Type B pancreatic cell (in vitro differentiated cells): Measurements from ENCODE around the gene MINDY2. TPM values are rescaled to one million over a fixed set of nuclear protein-coding genes. Genes with fewer than 3 reads are reported as not detected.
"Not testable (repeated sequence)": the region's sequence is repeated elsewhere in the genome, so short reads cannot be mapped to it uniquely, and the experiment has no call there.

ENCODE experiments used
- DNase-seq: peaks from one replicate; pipeline ENCODE4 v3.0.0; 2021; ENCODE audit warnings: mixed read lengths; ENCODE audit not compliant: unreplicated experiment; ENCODE audit errors: extremely low spot score
- H3K27ac Mint-ChIP-seq: 2 replicates; pipeline ENCODE4 v1.8.0; 2021; ENCODE audit warnings: mild to moderate bottlenecking, mixed read lengths
- H3K27me3 Mint-ChIP-seq: 2 replicates; pipeline ENCODE4 v1.8.0; 2021; ENCODE audit warnings: mixed read lengths
- H3K36me3 Mint-ChIP-seq: 2 replicates; pipeline ENCODE4 v1.8.0; 2021; ENCODE audit warnings: mixed read lengths
- H3K4me1 Mint-ChIP-seq: one replicate; pipeline ENCODE4 v1.8.0; 2021; ENCODE audit warnings: mixed read lengths; ENCODE audit not compliant: unreplicated experiment
- H3K4me3 Mint-ChIP-seq: 2 replicates; pipeline ENCODE4 v1.8.0; 2021; ENCODE audit warnings: mild to moderate bottlenecking, mixed read lengths
- H3K9me3 Mint-ChIP-seq: 2 replicates; pipeline ENCODE4 v1.8.0; 2021; ENCODE audit warnings: mixed read lengths
- total RNA-seq: library from RNA; stranded (reverse); gene quantifications from 2 replicates; pipeline ENCODE4 v1.2.1, GENCODE V29; 2021; ENCODE audit warnings: low replicate concordance
- TF ChIP-seq, protein P1 (sequence below): fragments of 200-600 bp; sonication (generic); conservative IDR thresholded peaks from 2 replicates; pipeline ENCODE4 v1.5.0; 2021; ENCODE audit warnings: antibody characterized with exemption, mild to moderate bottlenecking

MINDY2 gene
- total RNA-seq, 1 donor from 2014 or later, result 39.8 TPM

DNA sequence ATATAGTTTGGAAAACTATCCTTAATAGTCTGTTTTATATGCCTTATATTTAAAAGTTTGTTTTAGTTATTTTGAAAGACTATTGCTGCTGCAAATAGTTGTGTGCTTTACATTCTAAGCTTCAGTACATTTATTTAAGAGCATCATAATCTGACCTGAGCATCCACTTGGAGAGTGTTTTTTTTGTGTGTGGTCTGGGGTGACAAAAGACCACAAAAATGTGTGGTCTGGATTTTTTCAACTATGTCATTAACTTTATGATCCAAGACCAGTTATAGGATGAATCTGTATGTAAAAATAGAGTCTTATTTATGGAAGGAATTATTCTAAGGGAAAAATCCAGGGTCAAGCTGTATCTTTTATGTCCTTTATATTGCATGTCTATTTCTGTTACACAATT is 85.0 kb downstream of the MINDY2 start:
- peaks cover 9% of the 10 kb centered on the region for H3K36me3 Mint-ChIP-seq
- H3K4me1 Mint-ChIP-seq, result peaks cover 7% of the 10 kb centered on the region
- H3K27ac Mint-ChIP-seq, result no peak overlapping the region
- H3K27me3 Mint-ChIP-seq, result no peaks in the 10 kb centered on the region
- no peaks in the 10 kb centered on the region for H3K9me3 Mint-ChIP-seq
- no peak for DNase-seq
- TF ChIP-seq, protein P1, sequence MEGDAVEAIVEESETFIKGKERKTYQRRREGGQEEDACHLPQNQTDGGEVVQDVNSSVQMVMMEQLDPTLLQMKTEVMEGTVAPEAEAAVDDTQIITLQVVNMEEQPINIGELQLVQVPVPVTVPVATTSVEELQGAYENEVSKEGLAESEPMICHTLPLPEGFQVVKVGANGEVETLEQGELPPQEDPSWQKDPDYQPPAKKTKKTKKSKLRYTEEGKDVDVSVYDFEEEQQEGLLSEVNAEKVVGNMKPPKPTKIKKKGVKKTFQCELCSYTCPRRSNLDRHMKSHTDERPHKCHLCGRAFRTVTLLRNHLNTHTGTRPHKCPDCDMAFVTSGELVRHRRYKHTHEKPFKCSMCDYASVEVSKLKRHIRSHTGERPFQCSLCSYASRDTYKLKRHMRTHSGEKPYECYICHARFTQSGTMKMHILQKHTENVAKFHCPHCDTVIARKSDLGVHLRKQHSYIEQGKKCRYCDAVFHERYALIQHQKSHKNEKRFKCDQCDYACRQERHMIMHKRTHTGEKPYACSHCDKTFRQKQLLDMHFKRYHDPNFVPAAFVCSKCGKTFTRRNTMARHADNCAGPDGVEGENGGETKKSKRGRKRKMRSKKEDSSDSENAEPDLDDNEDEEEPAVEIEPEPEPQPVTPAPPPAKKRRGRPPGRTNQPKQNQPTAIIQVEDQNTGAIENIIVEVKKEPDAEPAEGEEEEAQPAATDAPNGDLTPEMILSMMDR, result no peak
- no peak overlapping the region for H3K4me3 Mint-ChIP-seq

DNA sequence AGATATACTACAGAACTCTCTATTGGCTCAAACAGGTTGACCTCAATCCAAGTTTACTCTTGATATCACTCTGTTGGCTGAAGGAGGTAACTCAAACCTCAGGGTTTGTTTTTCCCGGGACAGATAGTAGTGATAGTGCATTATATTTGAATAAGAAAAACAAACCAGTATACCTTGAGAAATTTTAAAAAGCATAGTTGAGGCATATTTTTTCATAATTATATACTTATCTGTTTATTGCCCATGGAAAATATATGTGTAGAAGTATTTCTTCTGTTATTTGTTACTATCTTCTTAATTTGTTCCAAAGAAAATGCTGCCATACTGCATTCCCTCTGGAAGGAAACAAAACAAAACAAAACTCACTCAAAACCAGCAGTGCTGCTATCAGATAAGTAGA is 85.5 kb downstream of the MINDY2 start:
- not testable (repeated sequence) for H3K27ac Mint-ChIP-seq, H3K27me3 Mint-ChIP-seq, H3K4me1 Mint-ChIP-seq, H3K9me3 Mint-ChIP-seq, H3K4me3 Mint-ChIP-seq, H3K36me3 Mint-ChIP-seq, DNase-seq

DNA sequence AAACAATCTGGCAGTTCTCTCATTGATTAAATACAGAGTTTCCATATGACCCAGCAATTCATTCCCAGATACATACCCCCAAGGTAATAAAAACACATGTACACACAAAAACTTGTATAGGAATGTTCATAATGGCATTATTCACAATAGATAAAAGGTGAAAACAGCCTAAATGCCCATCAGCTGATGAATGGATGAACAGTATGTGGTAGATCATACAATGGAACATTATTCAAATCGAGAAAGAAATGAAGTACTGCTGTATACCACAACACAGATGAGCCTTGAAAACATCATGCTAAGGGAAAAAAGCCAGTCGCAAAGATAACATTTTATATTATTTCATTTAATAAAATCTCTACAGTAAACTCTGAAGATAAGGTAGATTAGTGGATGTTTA is 91.2 kb downstream of the MINDY2 start:
- H3K27me3 Mint-ChIP-seq, result peaks cover 4% of the 10 kb centered on the region
- H3K9me3 Mint-ChIP-seq, result no peaks in the 10 kb centered on the region
- no peak for DNase-seq
- no peak overlapping the region for H3K27ac Mint-ChIP-seq
- TF ChIP-seq, protein P1, result no peak
- H3K4me1 Mint-ChIP-seq, result peaks cover 11% of the 10 kb centered on the region
- H3K36me3 Mint-ChIP-seq, result no peaks in the 10 kb centered on the region
- no peak overlapping the region for H3K4me3 Mint-ChIP-seq

DNA sequence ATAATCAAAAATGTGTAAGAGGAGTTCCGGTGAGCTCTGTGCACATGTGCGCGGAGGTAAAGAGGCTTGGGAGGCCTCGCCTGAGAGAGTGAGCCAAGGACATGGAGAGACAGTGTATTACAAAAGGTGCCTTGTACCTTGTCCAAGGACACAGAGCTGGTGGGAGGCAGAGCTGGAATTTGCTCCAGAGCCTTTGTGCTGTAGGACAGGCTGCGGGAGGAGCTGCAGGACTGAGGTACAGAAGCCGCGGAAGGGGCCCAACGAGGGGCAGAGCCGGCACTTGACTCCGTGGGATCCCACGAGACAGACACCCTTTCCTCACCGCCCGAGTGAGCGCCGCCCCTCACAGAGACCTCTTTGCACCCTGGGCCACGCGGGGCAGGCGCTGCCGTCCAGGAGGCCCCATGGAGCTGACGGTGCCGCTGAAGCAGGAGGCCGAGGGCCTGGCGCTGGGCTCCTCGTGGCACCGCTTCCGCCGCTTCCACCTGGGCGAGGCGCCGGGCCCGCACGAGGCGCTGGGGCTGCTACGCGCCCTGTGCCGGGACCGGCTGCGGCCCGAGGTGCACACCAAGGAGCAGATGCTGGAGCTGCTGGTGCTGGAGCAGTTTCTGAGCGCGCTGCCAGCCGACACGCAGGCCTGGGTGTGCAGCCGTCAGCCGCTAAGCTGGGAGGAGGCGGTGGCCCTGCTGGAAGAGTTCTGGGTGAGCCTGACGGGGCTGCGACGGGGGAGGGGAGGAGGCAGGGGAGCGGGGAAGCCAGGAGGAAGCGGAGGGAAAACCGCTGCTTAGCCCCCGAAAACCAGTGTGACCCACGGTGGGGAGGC is 93.7 kb downstream of the MINDY2 start:
- peaks cover 3% of the 10 kb centered on the region for H3K36me3 Mint-ChIP-seq
- no peak for DNase-seq
- peak overlapping the region; percentile 8 for H3K27ac Mint-ChIP-seq
- H3K27me3 Mint-ChIP-seq, result peaks cover 4% of the 10 kb centered on the region
- H3K4me1 Mint-ChIP-seq, result peaks cover 11% of the 10 kb centered on the region
- TF ChIP-seq, protein P1, result no peak
- peak overlapping the region; percentile 26 for H3K4me3 Mint-ChIP-seq
- no peaks in the 10 kb centered on the region for H3K9me3 Mint-ChIP-seq

DNA sequence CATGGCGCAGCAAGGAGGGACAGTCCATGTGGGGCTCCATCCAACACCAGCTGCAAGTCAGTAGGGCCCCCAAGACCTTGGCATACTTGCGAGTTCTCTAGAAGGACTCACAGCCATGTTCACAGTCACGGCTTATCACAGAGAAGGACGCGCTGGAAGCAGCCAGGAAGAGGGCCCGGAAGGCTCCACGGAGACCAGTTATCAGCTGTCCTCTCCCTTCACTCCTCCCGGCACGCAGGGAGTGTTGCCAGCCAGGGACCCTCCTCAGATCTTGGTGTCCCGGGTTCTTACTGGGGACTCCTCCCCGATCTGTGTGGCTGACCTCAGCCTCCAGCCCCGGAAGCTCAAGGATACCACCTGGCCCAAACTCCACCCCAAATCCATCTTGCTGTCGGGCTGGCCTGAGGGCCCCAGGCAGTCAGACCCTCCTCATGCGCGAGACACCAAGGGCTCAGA is 94.4 kb downstream of the MINDY2 start:
- DNase-seq, result no peak
- Mint-ChIP-seq H3K4me1 (peaks cover 11% of the 10 kb centered on the region), H3K36me3 (peaks cover 3% of the 10 kb centered on the region), H3K9me3 (no peaks in the 10 kb centered on the region), H3K27me3 (peaks cover 4% of the 10 kb centered on the region), H3K4me3 (no peak overlapping the region), H3K27ac (no peak overlapping the region)
- TF ChIP-seq, protein P1, result no peak

- Mint-ChIP-seq H3K27ac (peak overlapping the region; percentile 18), H3K9me3 (no peaks in the 10 kb centered on the region), H3K27me3 (peaks cover 4% of the 10 kb centered on the region), H3K4me1 (peaks cover 5% of the 10 kb centered on the region), H3K36me3 (peaks cover 3% of the 10 kb centered on the region), H3K4me3 (no peak overlapping the region)
- TF ChIP-seq, protein P1, result no peak
- no peak for DNase-seq
Measured at GRCh38 chr15:58867926-58868325, 96.8 kb downstream of the MINDY2 start.
